Trophoblast cell (in vitro differentiated cells and primary cell): Measurements from ENCODE around the gene IVL.

Experiments
- DNase-seq, 2 donors: peaks; one replicate each; pipeline ENCODE4 v3.0.0-alpha.2; 2016
- H2AFZ ChIP-seq: 2 replicates; pipeline ENCODE4 v1.6.1; 2013; ENCODE audit warnings: low read length, moderate library complexity, mild to moderate bottlenecking; ENCODE audit not compliant: insufficient read depth, poor library complexity
- H2AK5ac ChIP-seq: 2 replicates; pipeline ENCODE4 v1.6.1; 2013; ENCODE audit warnings: mild to moderate bottlenecking, low read length
- H2BK120ac ChIP-seq: 2 replicates; pipeline ENCODE4 v1.6.1; 2013; ENCODE audit warnings: low read length, mild to moderate bottlenecking, moderate library complexity; ENCODE audit not compliant: insufficient read depth, poor library complexity
- H2BK12ac ChIP-seq: 2 replicates; pipeline ENCODE4 v1.6.1; 2013; ENCODE audit warnings: mild to moderate bottlenecking, low read length, moderate library complexity
- H2BK5ac ChIP-seq: 2 replicates; pipeline ENCODE4 v1.6.1; 2013; ENCODE audit warnings: low read length, low read depth, moderate library complexity, mild to moderate bottlenecking; ENCODE audit not compliant: poor library complexity
- H3K14ac ChIP-seq: 2 replicates; pipeline ENCODE4 v1.6.1; 2013; ENCODE audit warnings: mild to moderate bottlenecking, low read length
- H3K18ac ChIP-seq: 2 replicates; pipeline ENCODE4 v1.6.1; 2013; ENCODE audit warnings: mild to moderate bottlenecking, low read length
- H3K23ac ChIP-seq: 2 replicates; pipeline ENCODE4 v1.6.1; 2013; ENCODE audit warnings: low read length
- H3K27ac ChIP-seq: 2 replicates; pipeline ENCODE4 v1.5.1; 2013; ENCODE audit warnings: low read depth, mild to moderate bottlenecking, inconsistent platforms, low read length, moderate library complexity
- H3K27me3 ChIP-seq: 2 replicates; pipeline ENCODE4 v1.6.1; 2013; ENCODE audit warnings: inconsistent platforms, mild to moderate bottlenecking, low read length, moderate library complexity; ENCODE audit not compliant: insufficient read depth
- H3K36me3 ChIP-seq, 2 experiments: 1 replicate in 1 of 2; 2 replicates in 1 of 2; pipeline ENCODE4 v1.6.1; 2013; ENCODE audit warnings: low read length in 2 of 2, mild to moderate bottlenecking in 2 of 2, moderate library complexity in 1 of 2; ENCODE audit not compliant: insufficient read depth in 2 of 2, control insufficient read depth in 1 of 2
- H3K4ac ChIP-seq: 2 replicates; pipeline ENCODE4 v1.6.1; 2013; ENCODE audit warnings: low read depth, mild to moderate bottlenecking, low read length, moderate library complexity
- H3K4me1 ChIP-seq, 2 experiments: 1 replicate in 1 of 2; 2 replicates in 1 of 2; pipeline ENCODE4 v1.6.1; 2013; ENCODE audit warnings: low read length in 2 of 2, mild to moderate bottlenecking in 2 of 2, moderate library complexity in 1 of 2; ENCODE audit not compliant: insufficient read depth in 2 of 2, control insufficient read depth in 1 of 2
- H3K4me2 ChIP-seq: 2 replicates; pipeline ENCODE4 v1.6.1; 2013; ENCODE audit warnings: inconsistent platforms, mild to moderate bottlenecking, low read length, moderate library complexity
- H3K4me3 ChIP-seq: 2 replicates; pipeline ENCODE4 v1.5.1; 2013; ENCODE audit warnings: mild to moderate bottlenecking, low read depth, low read length, inconsistent platforms
- H3K79me1 ChIP-seq: one replicate; pipeline ENCODE4 v1.6.1; 2013; ENCODE audit warnings: low read length
- H3K79me2 ChIP-seq: 2 replicates; pipeline ENCODE4 v1.6.1; 2013; ENCODE audit warnings: low read length, mild to moderate bottlenecking; ENCODE audit not compliant: control insufficient read depth, insufficient read depth, poor library complexity
- H3K9ac ChIP-seq: 2 replicates; pipeline ENCODE4 v1.6.1; 2013; ENCODE audit warnings: mild to moderate bottlenecking, low read length
- H3K9me3 ChIP-seq: 2 replicates; pipeline ENCODE4 v1.6.1; 2013; ENCODE audit warnings: low read depth, mild to moderate bottlenecking, control low read depth, inconsistent platforms, low read length; ENCODE audit not compliant: insufficient read depth
- H4K12ac ChIP-seq: 2 replicates; pipeline ENCODE4 v1.6.1; 2013; ENCODE audit warnings: low read depth, mild to moderate bottlenecking, low read length, moderate library complexity
- H4K8ac ChIP-seq: 2 replicates; pipeline ENCODE4 v1.6.1; 2013; ENCODE audit warnings: low read depth, mild to moderate bottlenecking, low read length, moderate library complexity
- H4K91ac ChIP-seq: one replicate; pipeline ENCODE4 v1.6.1; 2013; ENCODE audit warnings: low read depth, mild to moderate bottlenecking, low read length, moderate library complexity
- WGBS: extraction: QIAGEN DNeasy Blood & Tissue Kit; methylation state at CpG from one replicate; pipeline ENCODE4 v1.1.7; 2013; ENCODE audit warnings: missing lambda C conversion rate; ENCODE audit not compliant: insufficient read length, insufficient coverage; ENCODE audit errors: extremely low coverage; 5-methylcytosine and 5-hydroxymethylcytosine counted together

IVL gene

GRCh38 chr1:152879559-152880198, 28.7 kb upstream of the IVL start:
- Histone ChIP-seq H2BK12ac (no peak overlapping the region), H3K36me3 (no peaks in the 10 kb centered on the region), H2AK5ac (no peak overlapping the region), H3K27ac (no peak overlapping the region), H3K79me1 (no peaks in the 10 kb centered on the region), H2BK120ac (no peak overlapping the region), H3K9me3 (peaks cover 10% of the 10 kb centered on the region), H4K8ac (no peak overlapping the region), H2AFZ (no peak overlapping the region), H3K4me2 (no peak overlapping the region), H2BK5ac (no peak overlapping the region), H3K4me1 (no peaks in the 10 kb centered on the region), H3K23ac (no peak overlapping the region), H4K91ac (no peak overlapping the region), H3K14ac (no peak overlapping the region), H3K27me3 (no peaks in the 10 kb centered on the region), H3K79me2 (no peaks in the 10 kb centered on the region), H4K12ac (no peak overlapping the region), H3K18ac (no peak overlapping the region), H3K4ac (no peak overlapping the region), H3K9ac (no peak overlapping the region), H3K4me3 (no peak overlapping the region)
- no peak for DNase-seq

DNA sequence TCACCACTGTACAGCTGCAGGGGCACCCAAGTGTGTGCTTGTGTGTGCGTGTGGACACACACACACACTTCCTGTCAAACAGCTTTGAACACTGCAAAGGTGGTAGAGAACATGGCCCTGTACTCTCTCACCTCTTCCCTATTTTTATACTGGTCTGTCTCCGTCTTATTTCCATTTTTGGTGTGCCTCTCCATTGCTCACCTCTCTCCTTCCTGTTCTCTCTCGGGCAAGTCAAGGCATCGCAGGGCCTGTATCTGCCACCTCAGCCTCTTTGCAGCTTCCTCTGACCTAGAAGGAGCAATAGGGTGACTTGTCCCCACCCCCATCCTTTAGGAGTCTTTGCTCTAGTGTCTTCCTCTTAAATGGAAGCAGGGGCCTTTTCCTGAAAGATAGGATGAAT, 28.0 kb upstream of the IVL start:
- Histone ChIP-seq H3K9ac (no peak overlapping the region), H4K91ac (no peak overlapping the region), H3K4me2 (no peak overlapping the region), H4K8ac (no peak overlapping the region), H3K14ac (no peak overlapping the region), H3K4me1 (no peaks in the 10 kb centered on the region), H2BK120ac (no peak overlapping the region), H4K12ac (no peak overlapping the region), H2BK5ac (no peak overlapping the region), H3K27ac (no peak overlapping the region), H2AK5ac (no peak overlapping the region), H3K4ac (no peak overlapping the region), H3K36me3 (no peaks in the 10 kb centered on the region), H2BK12ac (no peak overlapping the region), H3K79me1 (no peaks in the 10 kb centered on the region), H3K27me3 (no peaks in the 10 kb centered on the region), H3K4me3 (no peak overlapping the region), H3K79me2 (no peaks in the 10 kb centered on the region), H3K18ac (no peak overlapping the region), H3K23ac (no peak overlapping the region), H2AFZ (no peak overlapping the region), H3K9me3 (peaks cover 10% of the 10 kb centered on the region)
- no peak for DNase-seq
- no CpG with 5 or more reads among the region's 4 CpGs for WGBS

DNA sequence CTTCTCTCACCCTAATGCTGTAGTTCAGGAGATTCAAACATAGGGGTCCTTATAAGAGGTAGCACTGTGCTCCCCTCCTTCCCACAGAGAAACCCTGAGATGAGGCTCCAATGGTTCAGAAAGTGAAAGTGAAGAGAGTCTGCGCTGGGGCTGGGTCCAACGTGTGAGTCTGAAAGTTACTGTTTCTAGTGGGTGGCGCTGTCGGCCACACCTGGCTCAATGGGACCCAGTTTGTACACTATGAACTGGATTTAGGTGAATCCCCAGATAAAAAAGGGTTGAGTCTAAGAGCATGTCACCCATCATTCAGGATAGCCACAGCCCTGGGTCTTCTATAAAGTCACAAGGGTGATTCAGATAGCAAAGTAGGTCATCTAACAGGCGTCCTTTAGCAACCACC, 27.4 kb upstream of the IVL start:
- no peak overlapping the region for H3K4ac ChIP-seq
- no peaks in the 10 kb centered on the region for H3K79me2 ChIP-seq
- no peak overlapping the region for H2AFZ ChIP-seq
- H3K23ac ChIP-seq: no peak overlapping the region
- H2AK5ac ChIP-seq: no peak overlapping the region
- no peak overlapping the region for H4K91ac ChIP-seq
- no peaks in the 10 kb centered on the region for H3K27me3 ChIP-seq
- no peak overlapping the region for H2BK120ac ChIP-seq
- WGBS: no CpG with 5 or more reads among the region's 5 CpGs
- peaks cover 10% of the 10 kb centered on the region for H3K9me3 ChIP-seq
- no peak overlapping the region for H2BK5ac ChIP-seq
- H3K36me3 ChIP-seq: no peaks in the 10 kb centered on the region
- H4K8ac ChIP-seq: no peak overlapping the region
- H3K79me1 ChIP-seq: no peaks in the 10 kb centered on the region
- no peak for DNase-seq
- H3K4me3 ChIP-seq: no peak overlapping the region
- no peaks in the 10 kb centered on the region for H3K4me1 ChIP-seq
- no peak overlapping the region for H3K9ac ChIP-seq
- H2BK12ac ChIP-seq: no peak overlapping the region
- H3K4me2 ChIP-seq: no peak overlapping the region
- no peak overlapping the region for H3K18ac ChIP-seq
- H3K27ac ChIP-seq: no peak overlapping the region
- no peak overlapping the region for H4K12ac ChIP-seq
- no peak overlapping the region for H3K14ac ChIP-seq

- peaks cover 8% of the 10 kb centered on the region for H3K9me3 ChIP-seq
- H2BK12ac ChIP-seq: no peak overlapping the region
- H2AK5ac ChIP-seq: no peak overlapping the region
Observed at GRCh38 chr1:152884085-152884484, 24.3 kb upstream of the IVL start.

More at GRCh38 chr1:152884085-152884484, 24.3 kb upstream of the IVL start:
- H3K14ac ChIP-seq: no peak overlapping the region
- H3K4ac ChIP-seq: no peak overlapping the region
- H3K4me3 ChIP-seq: no peak overlapping the region
- no peaks in the 10 kb centered on the region for H3K27me3 ChIP-seq
- H3K4me1 ChIP-seq: no peaks in the 10 kb centered on the region
- H3K36me3 ChIP-seq: no peaks in the 10 kb centered on the region
- H2BK5ac ChIP-seq: no peak overlapping the region
- DNase-seq: no peak
- no peak overlapping the region for H3K18ac ChIP-seq
- H2BK120ac ChIP-seq: no peak overlapping the region
- no peak overlapping the region for H4K12ac ChIP-seq
- no peaks in the 10 kb centered on the region for H3K79me2 ChIP-seq
- no peak overlapping the region for H2AFZ ChIP-seq
- H4K91ac ChIP-seq: no peak overlapping the region
- no peak overlapping the region for H3K23ac ChIP-seq
- H3K9ac ChIP-seq: no peak overlapping the region
- H3K79me1 ChIP-seq: no peaks in the 10 kb centered on the region
- no peak overlapping the region for H3K4me2 ChIP-seq
- H3K27ac ChIP-seq: no peak overlapping the region
- H4K8ac ChIP-seq: no peak overlapping the region
